Measurements from ENCODE around the gene CTIF. TPM values are rescaled to one million over a fixed set of nuclear protein-coding genes. Genes with fewer than 3 reads are reported as not detected.

CTIF gene
- total RNA-seq, 2 experiments from 2014 or later: 5.7 to 5.9 TPM

GRCh38 chr18:48578289-48578688, 39.5 kb downstream of the CTIF start:
- no peak for ATAC-seq
- H3K4me1 Mint-ChIP-seq: no peaks in the 10 kb centered on the region
- no peak overlapping the region for H3K4me3 Mint-ChIP-seq

GRCh38 chr18:48580066-48580465, 41.2 kb downstream of the CTIF start:
- Mint-ChIP-seq H3K27ac (no peak overlapping the region), H3K4me1 (no peaks in the 10 kb centered on the region), H3K36me3 (no peaks in the 10 kb centered on the region), H3K27me3 (no peaks in the 10 kb centered on the region), H3K4me3 (no peak overlapping the region), H3K9me3 (ENCODE audit: low read depth) (peaks cover 3% of the 10 kb centered on the region)
- ATAC-seq (no peak), DNase-seq (no peak)
- CTCF ChIA-PET: interaction anchor here (0.8 kb wide), 1 partner anchor 136 kb away, joined by 3 read pairs; no protein-coding TSS in a partner anchor

More at GRCh38 chr18:48578289-48578688, 39.5 kb downstream of the CTIF start:
- CTCF ChIA-PET: interaction anchor here (1.1 kb wide), 1 partner anchor 16 kb away, joined by 3 read pairs; no protein-coding TSS in a partner anchor
- Mint-ChIP-seq H3K9me3 (ENCODE audit: low read depth) (peaks cover 3% of the 10 kb centered on the region), H3K27ac (no peak overlapping the region), H3K27me3 (no peaks in the 10 kb centered on the region), H3K36me3 (no peaks in the 10 kb centered on the region)
- no peak for DNase-seq

- no peaks in the 10 kb centered on the region for H3K4me1 Mint-ChIP-seq
- ATAC-seq (no peak), DNase-seq (no peak)
- no peak overlapping the region for H3K4me3 Mint-ChIP-seq
- CTCF ChIA-PET: no interaction called here
- H3K27ac Mint-ChIP-seq: no peak overlapping the region
- H3K36me3 Mint-ChIP-seq: no peaks in the 10 kb centered on the region
- H3K27me3 Mint-ChIP-seq: no peaks in the 10 kb centered on the region
- peaks cover 3% of the 10 kb centered on the region for H3K9me3 Mint-ChIP-seq (ENCODE audit: low read depth)
Measured at GRCh38 chr18:48580782-48581181, 42.0 kb downstream of the CTIF start.

GRCh38 chr18:48581206-48581605, 42.4 kb downstream of the CTIF start:
- H3K27me3 Mint-ChIP-seq: no peaks in the 10 kb centered on the region
- H3K4me1 Mint-ChIP-seq: no peaks in the 10 kb centered on the region
- no peak overlapping the region for H3K27ac Mint-ChIP-seq
- ATAC-seq (no peak), DNase-seq (no peak)
- H3K36me3 Mint-ChIP-seq: no peaks in the 10 kb centered on the region
- peaks cover 3% of the 10 kb centered on the region for H3K9me3 Mint-ChIP-seq (ENCODE audit: low read depth)
- H3K4me3 Mint-ChIP-seq: no peak overlapping the region
- CTCF ChIA-PET: no interaction called here

GRCh38 chr18:48581941-48582340, 43.1 kb downstream of the CTIF start:
- H3K4me3 Mint-ChIP-seq: no peak overlapping the region
- no peaks in the 10 kb centered on the region for H3K36me3 Mint-ChIP-seq
- H3K4me1 Mint-ChIP-seq: no peaks in the 10 kb centered on the region
- peaks cover 3% of the 10 kb centered on the region for H3K9me3 Mint-ChIP-seq (ENCODE audit: low read depth)
- no peak for DNase-seq
- no peak for ATAC-seq
- no peaks in the 10 kb centered on the region for H3K27me3 Mint-ChIP-seq
- H3K27ac Mint-ChIP-seq: no peak overlapping the region
- CTCF ChIA-PET: no interaction called here

- no peak for DNase-seq
- ATAC-seq: no peak
- Mint-ChIP-seq H3K4me3 (no peak overlapping the region), H3K36me3 (no peaks in the 10 kb centered on the region), H3K9me3 (ENCODE audit: low read depth) (peaks cover 3% of the 10 kb centered on the region), H3K27me3 (no peaks in the 10 kb centered on the region), H3K27ac (no peak overlapping the region), H3K4me1 (no peaks in the 10 kb centered on the region)
- CTCF ChIA-PET: no interaction called here
Measured at GRCh38 chr18:48582946-48583345, 44.1 kb downstream of the CTIF start.

GRCh38 chr18:48583573-48583972, 44.7 kb downstream of the CTIF start:
- Mint-ChIP-seq H3K27me3 (no peaks in the 10 kb centered on the region), H3K4me1 (no peaks in the 10 kb centered on the region), H3K4me3 (no peak overlapping the region), H3K36me3 (no peaks in the 10 kb centered on the region), H3K27ac (no peak overlapping the region), H3K9me3 (ENCODE audit: low read depth) (no peaks in the 10 kb centered on the region)
- CTCF ChIA-PET: no interaction called here
- DNase-seq (no peak), ATAC-seq (no peak)

GRCh38 chr18:48589797-48590519, 51.1 kb downstream of the CTIF start:
- CTCF ChIA-PET: no interaction called here
- no peak overlapping the region for H3K27ac Mint-ChIP-seq
- no peaks in the 10 kb centered on the region for H3K27me3 Mint-ChIP-seq
- no peak for DNase-seq
- no peak for ATAC-seq
- H3K4me1 Mint-ChIP-seq: no peaks in the 10 kb centered on the region
- no peaks in the 10 kb centered on the region for H3K36me3 Mint-ChIP-seq
- no peaks in the 10 kb centered on the region for H3K9me3 Mint-ChIP-seq (ENCODE audit: low read depth)
- H3K4me3 Mint-ChIP-seq: no peak overlapping the region

GRCh38 chr18:48590678-48591077, 51.8 kb downstream of the CTIF start:
- Mint-ChIP-seq H3K27me3 (no peaks in the 10 kb centered on the region), H3K36me3 (no peaks in the 10 kb centered on the region), H3K4me1 (no peaks in the 10 kb centered on the region), H3K9me3 (ENCODE audit: low read depth) (no peaks in the 10 kb centered on the region), H3K27ac (no peak overlapping the region), H3K4me3 (no peak overlapping the region)
- ATAC-seq: no peak
- no peak for DNase-seq
- CTCF ChIA-PET: no interaction called here

- Mint-ChIP-seq H3K9me3 (ENCODE audit: low read depth) (no peaks in the 10 kb centered on the region), H3K36me3 (no peaks in the 10 kb centered on the region), H3K4me3 (no peak overlapping the region), H3K27ac (no peak overlapping the region), H3K4me1 (no peaks in the 10 kb centered on the region), H3K27me3 (no peaks in the 10 kb centered on the region)
- CTCF ChIA-PET: no interaction called here
- DNase-seq (no peak), ATAC-seq (no peak)
Measured at GRCh38 chr18:48592540-48593171, 53.8 kb downstream of the CTIF start.

- no peak overlapping the region for H3K27ac Mint-ChIP-seq
- no peaks in the 10 kb centered on the region for H3K4me1 Mint-ChIP-seq
- CTCF ChIA-PET: interaction anchor here (1.1 kb wide), 1 partner anchor 17 kb away, joined by 3 read pairs; no protein-coding TSS in a partner anchor
- no peaks in the 10 kb centered on the region for H3K27me3 Mint-ChIP-seq
- ATAC-seq (no peak), DNase-seq (no peak)
- H3K36me3 Mint-ChIP-seq: no peaks in the 10 kb centered on the region
- H3K9me3 Mint-ChIP-seq (ENCODE audit: low read depth): no peaks in the 10 kb centered on the region
- no peak overlapping the region for H3K4me3 Mint-ChIP-seq
Measured at GRCh38 chr18:48594471-48595094, 55.8 kb downstream of the CTIF start.

GRCh38 chr18:48595703-48596218, 56.9 kb downstream of the CTIF start:
- CTCF ChIA-PET: no interaction called here
- DNase-seq (no peak), ATAC-seq (no peak)

GRCh38 chr18:48597110-48597509, 58.3 kb downstream of the CTIF start:
- Mint-ChIP-seq H3K27ac (no peak overlapping the region), H3K4me3 (no peak overlapping the region)
- CTCF ChIA-PET: no interaction called here

More at GRCh38 chr18:48595703-48596218, 56.9 kb downstream of the CTIF start:
- Mint-ChIP-seq H3K27me3 (no peaks in the 10 kb centered on the region), H3K4me1 (no peaks in the 10 kb centered on the region), H3K36me3 (no peaks in the 10 kb centered on the region), H3K27ac (no peak overlapping the region), H3K4me3 (no peak overlapping the region), H3K9me3 (ENCODE audit: low read depth) (no peaks in the 10 kb centered on the region)

GRCh38 chr18:48597671-48598070, 58.8 kb downstream of the CTIF start:
- no peaks in the 10 kb centered on the region for H3K4me1 Mint-ChIP-seq
- no peaks in the 10 kb centered on the region for H3K9me3 Mint-ChIP-seq (ENCODE audit: low read depth)

More at GRCh38 chr18:48597110-48597509, 58.3 kb downstream of the CTIF start:
- Mint-ChIP-seq H3K27me3 (no peaks in the 10 kb centered on the region), H3K36me3 (no peaks in the 10 kb centered on the region), H3K9me3 (ENCODE audit: low read depth) (no peaks in the 10 kb centered on the region), H3K4me1 (no peaks in the 10 kb centered on the region)
- no peak for ATAC-seq
- DNase-seq: no peak

More at GRCh38 chr18:48597671-48598070, 58.8 kb downstream of the CTIF start:
- Mint-ChIP-seq H3K27ac (no peak overlapping the region), H3K27me3 (no peaks in the 10 kb centered on the region), H3K4me3 (no peak overlapping the region), H3K36me3 (no peaks in the 10 kb centered on the region)
- CTCF ChIA-PET: no interaction called here
- ATAC-seq: no peak
- no peak for DNase-seq
